Right lobe of liver (tissue), 4 donors: ENCODE data around the gene KIF25.

ENCODE experiments used
- POLR2A ChIP-seq: fragments of 450-650 bp; IDR thresholded peaks from one replicate; pipeline ENCODE4 v1.6.1; 2017; ENCODE audit warnings: antibody characterized with exemption, mild to moderate bottlenecking
- TF ChIP-seq, protein P1 (sequence below), 4 donors: fragments of 200-600 bp in 3 of 4; fragments of 450-650 bp in 1 of 4; IDR thresholded peaks; one replicate each; pipeline versions ENCODE4 v1.5.1 to v1.8.0; 2016 to 2022; ENCODE audit warnings: antibody characterized with exemption in 4 of 4, mild to moderate bottlenecking in 2 of 4
- donor health status: DM: no; HTN: no; CAD: no.
- donor health status: DM: no; HTN: no; CAD: no.
- donor health status: DM: no; HTN: yes; CAD: no.

DNA sequence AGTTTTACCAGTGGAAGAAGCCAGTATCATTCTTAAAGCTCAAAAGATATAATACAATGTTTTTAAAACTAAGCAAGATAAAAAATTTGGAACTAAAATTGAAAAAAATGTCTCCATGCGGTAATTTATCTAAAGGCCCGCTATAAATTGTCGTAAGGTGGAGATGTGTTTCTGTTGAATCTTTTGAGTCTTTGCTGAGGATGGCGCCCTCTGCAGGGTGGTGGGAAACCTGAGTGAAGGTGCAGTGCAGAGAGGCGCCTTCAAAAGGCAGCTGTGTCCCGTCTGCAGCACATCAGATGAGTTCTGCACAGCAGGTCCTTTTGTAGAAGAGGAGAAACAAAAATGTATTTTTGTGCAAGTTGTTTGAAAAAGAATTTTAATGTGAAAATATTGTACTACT, 29.4 kb upstream of the KIF25 start:
- TF ChIP-seq, protein P1, sequence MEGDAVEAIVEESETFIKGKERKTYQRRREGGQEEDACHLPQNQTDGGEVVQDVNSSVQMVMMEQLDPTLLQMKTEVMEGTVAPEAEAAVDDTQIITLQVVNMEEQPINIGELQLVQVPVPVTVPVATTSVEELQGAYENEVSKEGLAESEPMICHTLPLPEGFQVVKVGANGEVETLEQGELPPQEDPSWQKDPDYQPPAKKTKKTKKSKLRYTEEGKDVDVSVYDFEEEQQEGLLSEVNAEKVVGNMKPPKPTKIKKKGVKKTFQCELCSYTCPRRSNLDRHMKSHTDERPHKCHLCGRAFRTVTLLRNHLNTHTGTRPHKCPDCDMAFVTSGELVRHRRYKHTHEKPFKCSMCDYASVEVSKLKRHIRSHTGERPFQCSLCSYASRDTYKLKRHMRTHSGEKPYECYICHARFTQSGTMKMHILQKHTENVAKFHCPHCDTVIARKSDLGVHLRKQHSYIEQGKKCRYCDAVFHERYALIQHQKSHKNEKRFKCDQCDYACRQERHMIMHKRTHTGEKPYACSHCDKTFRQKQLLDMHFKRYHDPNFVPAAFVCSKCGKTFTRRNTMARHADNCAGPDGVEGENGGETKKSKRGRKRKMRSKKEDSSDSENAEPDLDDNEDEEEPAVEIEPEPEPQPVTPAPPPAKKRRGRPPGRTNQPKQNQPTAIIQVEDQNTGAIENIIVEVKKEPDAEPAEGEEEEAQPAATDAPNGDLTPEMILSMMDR (IDR thresholded peaks at IDR 0.05): peak; percentile 30 to 61 (median 44)
- TF ChIP-seq POLR2A: no peak
